CD8-positive, alpha-beta memory T cell (primary cell): ENCODE measurements around the gene DYSF. TPM values are rescaled to one million over a fixed set of nuclear protein-coding genes. Genes with fewer than 3 reads are reported as not detected.

Experiments
- CTCF ChIA-PET: fragments of 350-600 bp; sonication (Branson Sonifier 250); formaldehyde crosslinking; loops from one replicate; lab custom pipeline; 2021; ENCODE audit warnings: antibody characterized with exemption; lab: Charles Lee
- POLR2A ChIA-PET: fragments of 350-600 bp; sonication (Branson Sonifier 250); formaldehyde crosslinking; loops from one replicate; lab custom pipeline; 2021; ENCODE audit warnings: antibody characterized with exemption; lab: Charles Lee
- DNase-seq, 5 donors: peaks; one replicate each; pipeline versions ENCODE4 v3.0.0 to v3.0.0-alpha.2; 2020 to 2022; ENCODE audit warnings: mixed read lengths in 1 of 5
- H3K27ac ChIP-seq: one replicate; pipeline ENCODE4 v1.7.0; 2013; ENCODE audit warnings: low read depth, mild to moderate bottlenecking, low read length, moderate library complexity
- H3K27me3 ChIP-seq: 2 replicates; pipeline ENCODE4 v1.7.0; 2013; ENCODE audit warnings: low read length, mild to moderate bottlenecking; ENCODE audit not compliant: insufficient read depth, poor library complexity, severe bottlenecking
- H3K36me3 ChIP-seq: 2 replicates; pipeline ENCODE4 v1.7.0; 2013; ENCODE audit warnings: mild to moderate bottlenecking, low read length, moderate library complexity; ENCODE audit not compliant: insufficient read depth
- H3K4me1 ChIP-seq: 2 replicates; pipeline ENCODE4 v1.7.0; 2013; ENCODE audit warnings: mild to moderate bottlenecking, low read length, moderate library complexity; ENCODE audit not compliant: insufficient read depth
- H3K4me3 ChIP-seq: 2 replicates; pipeline ENCODE4 v1.7.0; 2013; ENCODE audit warnings: mild to moderate bottlenecking, low read length
- H3K9me3 ChIP-seq: 2 replicates; pipeline ENCODE4 v1.7.0; 2013; ENCODE audit warnings: mild to moderate bottlenecking, low read length
- H3K27ac Mint-ChIP-seq, 8 donors: one replicate each; pipeline ENCODE4 v1.8.0; 2020 to 2021; ENCODE audit warnings: mixed read lengths in 8 of 8, mild to moderate bottlenecking in 6 of 8, inconsistent platforms in 3 of 8, moderate library complexity in 3 of 8
- H3K27me3 Mint-ChIP-seq, 2 donors: one replicate each; pipeline ENCODE4 v1.8.0; 2020 to 2021; ENCODE audit warnings: mixed read lengths in 2 of 2, mild to moderate bottlenecking in 1 of 2, moderate library complexity in 1 of 2
- H3K36me3 Mint-ChIP-seq, 3 donors: one replicate each; pipeline ENCODE4 v1.8.0; 2020 to 2021; ENCODE audit warnings: mixed read lengths in 3 of 3, inconsistent platforms in 1 of 3, mild to moderate bottlenecking in 1 of 3
- H3K4me1 Mint-ChIP-seq, 3 donors: one replicate each; pipeline ENCODE4 v1.8.0; 2020 to 2021; ENCODE audit warnings: mixed read lengths in 3 of 3, inconsistent platforms in 1 of 3, mild to moderate bottlenecking in 1 of 3
- H3K4me3 Mint-ChIP-seq, 7 donors: one replicate each; pipeline ENCODE4 v1.8.0; 2020 to 2021; ENCODE audit warnings: mixed read lengths in 7 of 7, mild to moderate bottlenecking in 6 of 7, moderate library complexity in 4 of 7, inconsistent platforms in 2 of 7
- H3K9me3 Mint-ChIP-seq, 5 donors: one replicate each; pipeline ENCODE4 v1.8.0; 2020 to 2022; ENCODE audit warnings: mixed read lengths in 5 of 5, mild to moderate bottlenecking in 3 of 5, moderate library complexity in 2 of 5, inconsistent platforms in 1 of 5
- polyA plus RNA-seq: library from polyadenylated mRNA; unstranded; fragments of 300-500 nt; fragmentation: Illumina TruSeq; gene quantifications from one replicate; pipeline ENCODE4 v1.2.3, GENCODE V29; 2021
- total RNA-seq, 2 experiments: library from RNA; stranded (reverse); gene quantifications; one replicate each; pipeline ENCODE4 v1.2.3, GENCODE V29; 2021

DYSF gene
- total and polyA plus RNA-seq, 3 experiments from 2014 or later: 3.6 to 4.8 (median 3.9) TPM

GRCh38 chr2:71605781-71606241 is 152.4 kb downstream of the DYSF start:
- Mint-ChIP-seq H3K27ac (no peak overlapping the region), H3K4me3 (no peak overlapping the region), H3K4me1 (peaks cover 5 to 6% (median 5%) of the 10 kb centered on the region in 3 donors), H3K9me3 (peaks cover 0 to 2% (median 0%) of the 10 kb centered on the region in 5 donors), H3K36me3 (no peaks in the 10 kb centered on the region), H3K27me3 (peaks cover 16 to 27% of the 10 kb centered on the region in 2 donors)
- peak in 1 of 5 donors; percentile 24 for DNase-seq
- Histone ChIP-seq H3K4me3 (no peak overlapping the region), H3K27me3 (peaks cover 4% of the 10 kb centered on the region), H3K4me1 (no peaks in the 10 kb centered on the region), H3K9me3 (no peaks in the 10 kb centered on the region), H3K36me3 (no peaks in the 10 kb centered on the region), H3K27ac (no peak overlapping the region)
- POLR2A ChIA-PET: no interaction called here
- CTCF ChIA-PET: no interaction called here

GRCh38 chr2:71606244-71606643 is 152.9 kb downstream of the DYSF start:
- H3K27ac ChIP-seq: no peak overlapping the region
- no peaks in the 10 kb centered on the region for H3K36me3 Mint-ChIP-seq
- H3K4me3 Mint-ChIP-seq: no peak overlapping the region
- H3K4me1 Mint-ChIP-seq: peaks cover 5 to 6% (median 5%) of the 10 kb centered on the region in 3 donors
- no peaks in the 10 kb centered on the region for H3K36me3 ChIP-seq
- ChIA-PET POLR2A (no interaction called here), CTCF (no interaction called here)
- H3K4me1 ChIP-seq: no peaks in the 10 kb centered on the region
- no peak overlapping the region for H3K27ac Mint-ChIP-seq
- H3K9me3 ChIP-seq: no peaks in the 10 kb centered on the region
- H3K9me3 Mint-ChIP-seq: peaks cover 0 to 2% (median 0%) of the 10 kb centered on the region in 5 donors
- peaks cover 16 to 27% of the 10 kb centered on the region in 2 donors for H3K27me3 Mint-ChIP-seq
- H3K4me3 ChIP-seq: no peak overlapping the region
- peaks cover 4% of the 10 kb centered on the region for H3K27me3 ChIP-seq
- DNase-seq: peak in 1 of 5 donors; percentile 4

GRCh38 chr2:71607151-71607889 is 154.0 kb downstream of the DYSF start:
- H3K27me3 Mint-ChIP-seq: peaks cover 13 to 25% of the 10 kb centered on the region in 2 donors
- peak in 1 of 5 donors; percentile 5 for DNase-seq
- H3K36me3 Mint-ChIP-seq: no peaks in the 10 kb centered on the region
- H3K4me3 Mint-ChIP-seq: no peak overlapping the region
- Histone ChIP-seq H3K27ac (no peak overlapping the region), H3K9me3 (no peaks in the 10 kb centered on the region), H3K27me3 (peaks cover 4% of the 10 kb centered on the region), H3K4me1 (no peaks in the 10 kb centered on the region), H3K36me3 (no peaks in the 10 kb centered on the region), H3K4me3 (no peak overlapping the region)
- POLR2A ChIA-PET: no interaction called here
- CTCF ChIA-PET: no interaction called here
- H3K4me1 Mint-ChIP-seq: peaks cover 5 to 6% (median 5%) of the 10 kb centered on the region in 3 donors
- no peak overlapping the region for H3K27ac Mint-ChIP-seq
- no peaks in the 10 kb centered on the region for H3K9me3 Mint-ChIP-seq

GRCh38 chr2:71608034-71608433 is 154.7 kb downstream of the DYSF start:
- Histone ChIP-seq H3K4me1 (no peaks in the 10 kb centered on the region), H3K27ac (no peak overlapping the region), H3K36me3 (no peaks in the 10 kb centered on the region), H3K9me3 (no peaks in the 10 kb centered on the region), H3K4me3 (no peak overlapping the region), H3K27me3 (peaks cover 3% of the 10 kb centered on the region)
- Mint-ChIP-seq H3K4me3 (no peak overlapping the region), H3K27ac (no peak overlapping the region), H3K27me3 (peaks cover 10 to 21% of the 10 kb centered on the region in 2 donors), H3K4me1 (peaks cover 3 to 4% (median 4%) of the 10 kb centered on the region in 3 donors), H3K36me3 (no peaks in the 10 kb centered on the region), H3K9me3 (no peaks in the 10 kb centered on the region)
- POLR2A ChIA-PET: no interaction called here
- CTCF ChIA-PET: no interaction called here
- no peak for DNase-seq

GRCh38 chr2:71608441-71608840 is 155.1 kb downstream of the DYSF start:
- no peak overlapping the region for H3K4me3 Mint-ChIP-seq
- H3K4me1 Mint-ChIP-seq: no peaks in the 10 kb centered on the region
- Histone ChIP-seq H3K9me3 (no peaks in the 10 kb centered on the region), H3K4me3 (no peak overlapping the region), H3K4me1 (no peaks in the 10 kb centered on the region), H3K27me3 (no peaks in the 10 kb centered on the region), H3K36me3 (no peaks in the 10 kb centered on the region), H3K27ac (no peak overlapping the region)
- no peaks in the 10 kb centered on the region for H3K9me3 Mint-ChIP-seq
- peak overlapping the region in 1 of 8 donors; percentile 70 for H3K27ac Mint-ChIP-seq
- peaks cover 9 to 18% of the 10 kb centered on the region in 2 donors for H3K27me3 Mint-ChIP-seq
- no peak for DNase-seq
- ChIA-PET POLR2A (no interaction called here), CTCF (no interaction called here)
- no peaks in the 10 kb centered on the region for H3K36me3 Mint-ChIP-seq

GRCh38 chr2:71609029-71609428 is 155.7 kb downstream of the DYSF start:
- POLR2A ChIA-PET: no interaction called here
- Mint-ChIP-seq H3K4me3 (no peak overlapping the region), H3K27me3 (peaks cover 9 to 18% of the 10 kb centered on the region in 2 donors), H3K4me1 (no peaks in the 10 kb centered on the region), H3K9me3 (no peaks in the 10 kb centered on the region), H3K27ac (no peak overlapping the region), H3K36me3 (no peaks in the 10 kb centered on the region)
- Histone ChIP-seq H3K27ac (no peak overlapping the region), H3K27me3 (no peaks in the 10 kb centered on the region), H3K9me3 (no peaks in the 10 kb centered on the region), H3K36me3 (no peaks in the 10 kb centered on the region), H3K4me1 (no peaks in the 10 kb centered on the region), H3K4me3 (no peak overlapping the region)
- no peak for DNase-seq
- CTCF ChIA-PET: no interaction called here

- Mint-ChIP-seq H3K36me3 (no peaks in the 10 kb centered on the region), H3K4me3 (peak overlapping the region in 1 of 7 donors; percentile 33), H3K27me3 (peaks cover 9 to 16% of the 10 kb centered on the region in 2 donors), H3K9me3 (no peaks in the 10 kb centered on the region), H3K27ac (no peak overlapping the region), H3K4me1 (no peaks in the 10 kb centered on the region)
- Histone ChIP-seq H3K36me3 (no peaks in the 10 kb centered on the region), H3K27ac (no peak overlapping the region), H3K4me1 (no peaks in the 10 kb centered on the region), H3K9me3 (no peaks in the 10 kb centered on the region), H3K4me3 (no peak overlapping the region), H3K27me3 (no peaks in the 10 kb centered on the region)
- ChIA-PET POLR2A (no interaction called here), CTCF (no interaction called here)
- DNase-seq: no peak
Measured at GRCh38 chr2:71609441-71609840, 156.1 kb downstream of the DYSF start.

- Histone ChIP-seq H3K4me3 (no peak overlapping the region), H3K36me3 (no peaks in the 10 kb centered on the region), H3K27ac (no peak overlapping the region), H3K9me3 (no peaks in the 10 kb centered on the region), H3K4me1 (no peaks in the 10 kb centered on the region), H3K27me3 (no peaks in the 10 kb centered on the region)
- no peaks in the 10 kb centered on the region for H3K9me3 Mint-ChIP-seq
- ChIA-PET POLR2A (no interaction called here), CTCF (no interaction called here)
- H3K36me3 Mint-ChIP-seq: no peaks in the 10 kb centered on the region
- H3K27ac Mint-ChIP-seq: no peak overlapping the region
- H3K4me3 Mint-ChIP-seq: no peak overlapping the region
- H3K4me1 Mint-ChIP-seq: no peaks in the 10 kb centered on the region
- H3K27me3 Mint-ChIP-seq: peaks cover 4 to 11% of the 10 kb centered on the region in 2 donors
- no peak for DNase-seq
Measured at GRCh38 chr2:71609958-71610357, 156.6 kb downstream of the DYSF start.
